CD4-positive, alpha-beta T cell treated with Interleukin-4 for 1 hour (primary cell): Measurements from ENCODE around the gene PLK5.
A peak's percentile ranks its signal among the peaks of the same experiment; 100 is the strongest.
"Not testable (repeated sequence)": the region's sequence is repeated elsewhere in the genome, so short reads cannot be mapped to it uniquely, and the experiment has no call there.

Experiments
- DNase-seq, 2 donors: peaks; one replicate each; pipeline ENCODE4 v3.0.0-alpha.2; 2020 to 2022

Gene PLK5

GRCh38 chr19:1491114-1491848 is 32.6 kb upstream of the PLK5 start, which contains the start of gene REEP6:
Gene REEP6, plus strand, starts transcription at chr19:1491181. Its CDS starts 89 bp downstream, at chr19:1491270.
- DNase-seq, result no peak

- DNase-seq, result no peak
Measured at GRCh38 chr19:1491849-1492170, 32.1 kb upstream of the PLK5 start.

DNA sequence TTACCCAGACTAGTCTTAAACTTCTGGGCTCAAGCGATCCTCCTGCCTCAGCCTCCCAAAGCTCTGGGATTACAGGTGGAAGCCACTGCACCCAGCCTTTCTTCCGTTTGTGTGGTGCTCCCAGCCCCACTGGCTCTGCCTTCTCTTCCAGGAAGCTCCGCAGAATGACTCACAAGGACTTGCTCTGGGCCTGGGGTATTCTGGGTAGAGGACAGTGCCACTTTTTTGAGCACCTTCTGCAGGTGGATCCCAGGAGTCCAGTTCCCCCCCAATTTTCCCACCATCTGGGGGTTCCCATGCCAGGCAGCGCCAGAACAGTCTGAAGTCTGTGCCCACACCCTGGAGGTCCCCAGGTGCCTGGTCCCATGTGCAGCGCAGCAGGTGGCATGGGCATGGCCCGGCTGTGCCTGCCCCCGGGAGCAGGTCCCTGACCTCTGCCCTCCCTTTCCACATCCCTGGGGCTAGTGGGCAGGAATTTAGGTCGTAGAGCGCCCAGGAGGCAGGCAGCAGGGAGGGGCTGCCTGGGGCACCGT is 31.3 kb upstream of the PLK5 start:
- DNase-seq, result no peak

- DNase-seq, result no peak
Measured at GRCh38 chr19:1494115-1494815, 29.6 kb upstream of the PLK5 start.

GRCh38 chr19:1495051-1495798 is 28.7 kb upstream of the PLK5 start:
- no peak for DNase-seq

DNA sequence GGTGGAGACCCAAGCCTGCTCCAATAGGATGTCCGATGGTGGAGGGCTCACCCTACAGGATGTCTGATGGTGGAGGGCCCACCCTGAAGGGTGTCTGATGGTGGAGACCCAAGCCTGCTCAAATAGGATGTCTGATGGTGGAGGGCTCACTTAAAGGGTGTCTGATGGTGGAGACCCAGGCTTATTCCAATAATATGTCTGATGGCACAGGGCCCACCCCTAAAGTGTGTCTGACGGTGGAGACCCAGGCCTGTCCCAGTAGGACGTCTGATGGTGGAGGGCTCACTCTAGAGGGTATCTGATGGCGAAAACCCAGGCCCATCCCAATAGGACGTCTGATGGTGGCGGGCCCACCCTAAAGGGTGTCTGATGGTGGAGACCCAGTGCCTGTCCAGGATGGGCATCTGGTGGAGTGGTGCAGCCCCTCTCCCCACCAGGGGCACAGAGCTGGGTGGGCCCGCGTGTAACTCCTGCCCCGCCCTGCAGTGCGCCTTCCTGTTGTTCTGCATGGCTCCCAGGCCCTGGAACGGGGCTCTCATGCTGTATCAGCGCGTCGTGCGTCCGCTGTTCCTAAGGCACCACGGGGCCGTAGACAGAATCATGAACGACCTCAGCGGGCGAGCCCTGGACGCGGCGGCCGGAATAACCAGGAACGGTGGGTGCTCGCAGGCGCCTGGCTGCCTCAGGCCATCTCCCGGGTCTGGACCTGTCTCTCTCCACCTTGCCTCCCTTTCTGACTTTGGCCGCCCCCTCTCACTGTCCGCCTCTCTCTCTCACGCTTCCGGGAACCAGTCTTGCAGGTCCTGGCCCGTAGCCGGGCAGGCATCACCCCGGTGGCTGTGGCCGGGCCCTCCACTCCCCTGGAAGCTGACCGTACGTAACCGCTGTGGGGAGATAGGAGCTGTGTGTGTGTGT is 27.8 kb upstream of the PLK5 start:
- no peak for DNase-seq

GRCh38 chr19:1496714-1497577 is 26.9 kb upstream of the PLK5 start:
- no peak for DNase-seq

DNA sequence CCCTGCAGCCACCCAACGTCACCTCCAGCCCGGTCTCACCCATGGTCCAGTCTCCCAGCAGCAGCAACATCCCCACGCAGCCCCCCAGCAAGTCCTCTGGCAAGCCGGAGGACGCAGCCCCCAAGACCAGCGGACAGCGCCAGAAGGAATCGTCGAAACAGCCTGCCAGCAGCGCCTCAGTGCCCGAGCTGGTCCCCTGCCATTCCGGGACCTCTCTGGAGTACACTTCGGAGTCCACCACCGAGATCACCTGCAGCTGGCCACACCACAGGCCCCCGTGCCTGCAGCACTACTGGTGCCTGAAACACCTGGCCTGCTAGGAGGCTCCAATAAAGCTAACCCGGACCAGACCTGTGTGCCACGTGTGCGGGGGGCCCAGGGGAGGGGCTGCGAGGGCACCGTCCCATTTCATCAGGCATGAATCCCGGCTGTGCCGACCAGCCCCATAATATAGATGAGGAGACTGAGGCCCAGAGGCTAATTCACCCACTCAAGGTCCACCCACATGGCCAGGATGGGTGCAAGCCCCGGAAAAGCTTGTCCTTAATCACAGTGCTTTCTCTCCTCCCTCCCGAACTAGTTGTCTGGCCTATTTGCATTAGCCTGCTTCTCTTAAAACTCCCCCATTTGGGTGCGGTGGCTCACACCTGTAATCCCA is 26.2 kb upstream of the PLK5 start:
- DNase-seq, result no peak

- not testable (repeated sequence) for DNase-seq
Measured at GRCh38 chr19:1499231-1499630, 24.6 kb upstream of the PLK5 start.

DNA sequence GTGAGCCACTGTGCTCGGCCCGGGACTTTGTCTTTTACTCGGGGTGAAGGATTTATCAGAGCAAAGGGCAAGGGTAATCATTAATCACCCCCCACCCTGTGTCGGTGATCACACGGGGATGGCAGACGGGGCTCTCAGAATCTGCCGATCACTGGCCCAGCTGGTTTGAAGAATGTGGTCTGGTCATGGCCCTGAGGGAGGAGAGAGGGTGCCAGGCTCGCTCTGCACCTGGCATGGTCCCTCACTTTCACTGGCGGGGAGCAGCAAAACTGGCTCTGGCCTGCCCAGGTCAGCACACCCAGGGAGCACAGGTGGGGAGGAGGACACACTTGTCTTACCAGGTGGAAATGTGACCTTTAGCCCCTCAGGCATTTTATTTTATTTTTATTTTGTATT is 22.7 kb upstream of the PLK5 start:
- no peak for DNase-seq

- DNase-seq, result no peak
Measured at GRCh38 chr19:1502433-1503088, 21.3 kb upstream of the PLK5 start.

GRCh38 chr19:1503089-1503924 is 20.6 kb upstream of the PLK5 start:
- DNase-seq, result peak; percentile 55 to 60

GRCh38 chr19:1503925-1504773 is 19.7 kb upstream of the PLK5 start:
- no peak for DNase-seq

GRCh38 chr19:1505012-1505411 is 18.9 kb upstream of the PLK5 start:
- DNase-seq, result no peak

GRCh38 chr19:1505991-1506881 is 17.6 kb upstream of the PLK5 start:
- DNase-seq, result no peak

- no peak for DNase-seq
Measured at GRCh38 chr19:1507192-1507660, 16.7 kb upstream of the PLK5 start.
